HL-60/S4 treated with phorbol 12-myristate 13-acetate at 8.2 ng/mL for 4 days and 3 days (cell line): ENCODE results near the gene HLA-C.
"Not testable (repeated sequence)": the region's sequence is repeated elsewhere in the genome, so short reads cannot be mapped to it uniquely, and the experiment has no call there.

Experiments used
- in situ Hi-C: fragments of 300-500 bp; cut with MboI; formaldehyde crosslinking; loops from 2 replicates; pipeline ENCODE4 v1.15.0; 2022; ENCODE audit warnings: low sequenced_read_pairs

HLA-C gene

GRCh38 chr6:31271641-31272357 lies at the start of gene HLA-C:
HLA-C (minus strand) TSS chr6:31272092; CDS start chr6:31272071, 21 bp downstream.
- in situ Hi-C loops: no loop called here

DNA sequence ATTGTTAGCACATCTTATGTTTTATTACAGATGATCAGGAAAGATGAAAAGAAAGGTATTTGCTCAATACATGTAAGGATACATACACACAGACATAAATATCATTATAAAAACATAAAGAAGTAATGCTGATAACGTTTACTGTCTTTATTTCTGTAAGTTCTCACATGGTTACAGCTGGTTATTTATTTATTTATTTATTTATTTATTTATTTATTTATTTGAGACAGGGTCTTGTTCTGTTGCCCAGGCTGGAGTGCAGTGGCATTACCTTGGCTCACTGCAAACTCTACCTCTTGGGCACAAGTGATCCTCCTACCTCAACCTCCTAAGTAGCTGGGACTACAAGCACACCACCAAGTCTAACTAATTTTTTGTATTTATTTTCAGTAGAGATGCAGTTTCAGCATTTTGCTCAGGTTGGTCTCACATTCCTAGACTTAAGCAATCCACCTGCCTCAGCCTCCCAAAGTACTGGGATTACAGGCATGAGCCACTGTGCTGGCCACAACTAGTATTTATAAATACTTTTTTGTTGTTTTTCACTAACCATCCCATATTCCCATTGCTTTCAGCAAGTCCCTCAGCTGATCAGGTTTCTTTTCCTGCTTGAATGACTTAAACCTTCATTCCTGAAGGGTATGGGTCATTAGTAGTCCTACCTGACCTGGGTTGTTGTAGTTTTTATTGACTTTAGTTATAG lies 49.3 kb upstream of the HLA-C start:
- in situ Hi-C loops: no loop called here

DNA sequence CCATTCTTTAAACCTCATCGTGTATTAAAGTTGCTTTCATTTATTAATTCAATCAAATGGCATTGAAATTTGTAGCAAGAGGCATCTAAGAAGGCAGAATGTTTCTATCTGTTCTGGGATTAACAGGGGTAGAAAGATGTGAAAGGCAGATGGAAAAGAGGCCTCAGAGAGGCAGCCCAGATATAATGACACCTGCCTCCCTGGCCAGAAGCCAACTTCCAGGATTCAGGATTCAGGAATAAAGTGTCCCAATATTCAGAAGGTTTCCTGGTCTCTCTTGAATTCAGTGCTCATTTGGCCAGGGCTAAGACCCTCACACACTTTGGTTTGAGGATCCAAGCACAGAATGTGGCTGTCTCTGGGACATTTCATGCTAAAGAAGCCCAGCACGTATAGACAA lies 45.1 kb upstream of the HLA-C start:
- in situ Hi-C loops: no loop called here

- in situ Hi-C loops: no loop called here
These were observed 37.7 kb upstream of the HLA-C start for GRCh38 chr6:31309641-31310040.

- in situ Hi-C loops: no loop called here
These were observed 36.9 kb upstream of the HLA-C start for GRCh38 chr6:31308845-31309175.

DNA sequence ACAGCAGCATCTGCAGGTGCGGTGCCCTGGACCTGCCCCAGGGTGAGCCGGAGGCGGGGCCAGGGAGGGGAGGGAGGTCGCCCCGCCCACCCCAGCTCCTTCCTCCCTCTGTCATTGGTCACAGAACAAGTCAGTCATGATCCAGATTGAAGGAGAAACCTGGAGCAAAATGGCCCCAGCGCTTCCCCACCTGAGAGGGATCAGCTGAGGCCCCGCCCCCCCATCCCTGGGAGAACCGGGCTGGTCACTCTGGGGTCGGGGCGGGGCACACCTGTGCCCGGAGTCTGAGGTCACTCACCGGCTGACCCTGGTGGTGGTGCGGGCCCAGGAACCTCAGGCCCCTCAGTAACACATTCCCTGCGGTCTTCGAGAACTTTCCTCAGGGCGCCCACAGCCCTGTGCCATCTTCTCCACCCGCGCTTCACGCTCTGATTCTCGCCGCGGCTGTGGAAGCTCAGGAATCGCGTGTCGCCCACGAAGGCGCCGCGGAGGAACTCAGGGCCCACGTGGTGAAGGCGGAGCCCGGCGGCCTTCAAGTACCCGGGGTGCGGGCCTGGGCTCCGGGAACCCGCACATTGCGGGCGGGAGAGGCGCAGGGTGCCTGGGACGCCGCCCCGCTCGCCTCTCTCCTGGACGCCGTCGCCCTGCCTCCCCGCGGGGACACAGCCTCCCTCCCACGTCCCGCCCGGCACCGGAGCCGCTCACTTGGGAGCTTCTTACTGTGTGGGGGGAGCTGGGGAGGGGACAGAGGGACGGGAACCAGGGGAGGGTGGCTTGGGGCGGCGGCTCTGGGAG lies 36.4 kb upstream of the HLA-C start:
- in situ Hi-C loops: no loop called here

GRCh38 chr6:31307669-31308049 lies 35.8 kb upstream of the HLA-C start:
- in situ Hi-C loops: no loop called here

DNA sequence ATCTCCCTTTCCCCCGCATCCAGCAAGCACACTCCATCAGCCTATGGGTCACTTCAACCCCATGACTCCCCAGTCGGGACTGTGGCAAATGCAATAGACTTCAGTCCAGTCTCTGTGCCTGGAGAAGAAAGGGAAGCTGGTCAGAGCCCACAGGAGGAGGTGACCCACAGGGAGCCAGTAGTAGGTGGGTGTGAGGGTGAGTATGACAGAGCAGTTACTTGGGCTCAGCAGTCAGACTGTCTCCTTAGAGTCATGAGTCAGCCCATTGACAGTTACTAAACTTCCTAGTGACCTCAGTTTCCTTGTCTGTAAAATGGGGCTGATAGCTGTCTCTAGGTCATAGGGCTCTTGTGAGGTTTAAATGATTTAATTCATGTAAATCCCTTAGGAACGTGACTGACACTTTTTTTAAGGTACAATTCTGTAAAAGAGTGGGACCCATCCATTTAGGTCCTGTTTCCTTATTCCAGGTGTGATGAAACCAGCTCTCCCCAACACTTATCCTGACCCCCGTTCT lies 33.9 kb upstream of the HLA-C start:
- in situ Hi-C loops: no loop called here

DNA sequence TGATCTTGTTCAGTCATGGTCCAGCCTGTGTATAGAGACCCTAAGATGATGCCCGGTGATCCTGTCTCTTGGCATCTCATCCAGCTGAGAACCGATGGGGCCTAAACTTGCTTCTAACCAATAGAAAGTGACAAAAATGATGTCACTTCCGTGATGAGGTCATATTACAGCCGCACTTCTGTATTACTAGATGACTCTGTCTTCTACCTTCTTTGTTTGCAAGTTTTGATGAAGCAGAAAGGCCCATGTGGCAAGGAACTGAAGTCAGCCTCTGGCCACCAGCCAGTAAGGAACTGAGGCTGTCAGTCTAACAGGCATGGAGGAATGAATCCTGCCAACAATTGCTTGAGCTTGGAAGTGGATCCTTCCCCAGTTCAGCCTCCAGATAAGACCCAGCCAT lies 32.8 kb upstream of the HLA-C start:
- in situ Hi-C loops: no loop called here

DNA sequence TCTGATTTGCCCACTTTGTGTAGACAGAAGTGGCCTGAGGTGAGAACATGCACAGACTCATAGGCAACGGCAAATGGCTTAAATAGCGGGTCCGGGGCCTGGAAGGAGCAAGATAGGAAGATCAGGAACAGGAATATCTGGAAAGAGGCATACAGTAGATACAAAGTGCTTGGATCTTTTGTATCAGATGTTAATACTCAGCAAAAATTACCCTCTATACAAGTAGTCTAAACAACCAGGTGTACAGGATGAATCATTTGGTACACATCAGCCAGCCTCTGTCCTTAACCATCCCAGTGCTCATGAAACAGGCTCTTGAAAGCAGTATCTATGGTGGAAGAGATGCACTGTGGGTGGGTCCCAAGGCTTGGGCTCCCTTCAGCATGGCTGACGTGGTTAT lies 28.9 kb upstream of the HLA-C start:
- in situ Hi-C loops: no loop called here

- in situ Hi-C loops: no loop called here
These were observed 28.1 kb upstream of the HLA-C start for GRCh38 chr6:31299947-31300346.

GRCh38 chr6:31299511-31299910 lies 27.6 kb upstream of the HLA-C start:
- in situ Hi-C loops: no loop called here

- in situ Hi-C loops: no loop called here
These were observed 22.2 kb upstream of the HLA-C start for GRCh38 chr6:31294056-31294455.

DNA sequence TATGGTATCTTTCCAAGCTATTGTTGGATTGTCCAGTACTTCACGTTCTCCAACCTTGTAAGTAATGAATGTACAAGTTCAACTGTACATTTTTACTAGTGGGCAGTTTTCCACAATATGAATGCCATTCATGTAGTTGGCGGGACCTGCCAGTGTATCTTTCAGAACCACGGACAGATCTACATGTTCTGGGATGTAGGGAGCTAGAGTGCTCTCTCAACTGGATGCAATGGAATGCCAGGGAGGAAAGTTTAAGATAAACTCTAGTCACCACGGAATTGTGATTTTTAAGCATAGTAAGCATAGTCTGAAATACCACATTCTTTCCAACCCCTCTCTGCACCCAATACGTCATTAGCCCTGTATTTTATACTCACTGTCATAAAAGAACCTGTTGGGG lies 21.5 kb upstream of the HLA-C start:
- in situ Hi-C loops: no loop called here

- in situ Hi-C loops: no loop called here
These were observed 17.9 kb upstream of the HLA-C start for GRCh38 chr6:31289788-31290187.

DNA sequence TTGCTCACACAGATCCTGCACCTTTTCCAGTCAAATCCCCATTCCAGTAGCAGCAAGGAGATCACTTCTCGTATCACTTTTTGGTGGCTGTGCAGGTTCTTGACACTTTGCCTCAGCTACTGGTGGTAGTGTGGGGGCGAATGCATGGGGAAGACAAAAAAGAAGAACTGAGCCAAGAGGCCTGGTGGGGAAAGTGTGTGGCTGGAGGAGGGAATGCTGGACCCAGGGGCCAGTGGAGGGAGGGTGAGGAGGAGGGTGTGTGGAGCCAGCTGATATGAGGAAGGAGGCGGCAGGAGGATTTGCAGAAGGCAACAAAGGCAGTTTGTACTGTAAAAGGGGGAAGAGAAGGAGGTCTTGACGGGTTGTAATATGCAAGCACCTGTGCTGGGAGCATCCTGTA lies 15.7 kb upstream of the HLA-C start:
- in situ Hi-C loops: no loop called here

GRCh38 chr6:31285982-31286381 lies 14.1 kb upstream of the HLA-C start:
- in situ Hi-C loops: no loop called here

DNA sequence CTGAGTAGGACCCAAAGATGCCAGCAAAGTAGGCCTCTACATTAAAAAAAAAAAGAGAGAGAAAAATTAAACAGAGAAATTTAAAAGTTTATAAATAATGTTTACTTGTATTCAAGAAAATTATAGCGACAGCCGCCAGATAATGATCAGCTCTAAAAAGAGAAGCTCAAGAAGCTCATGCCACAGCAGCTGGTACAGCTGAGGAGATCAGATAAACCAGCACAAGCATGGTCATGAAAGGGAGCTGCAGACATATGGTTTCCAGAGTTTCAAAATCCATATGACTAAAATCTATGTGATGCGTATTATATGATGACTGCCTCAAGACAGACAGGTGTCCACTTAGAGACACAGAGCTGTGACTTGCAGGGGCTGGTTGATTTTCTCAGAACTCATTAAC lies 13.6 kb upstream of the HLA-C start:
- in situ Hi-C loops: no loop called here

- in situ Hi-C loops: not testable (repeated sequence)
These were observed 7.8 kb upstream of the HLA-C start for GRCh38 chr6:31279647-31280046.

- in situ Hi-C loops: no loop called here
These were observed 1.1 kb upstream of the HLA-C start for GRCh38 chr6:31272836-31273626.

DNA sequence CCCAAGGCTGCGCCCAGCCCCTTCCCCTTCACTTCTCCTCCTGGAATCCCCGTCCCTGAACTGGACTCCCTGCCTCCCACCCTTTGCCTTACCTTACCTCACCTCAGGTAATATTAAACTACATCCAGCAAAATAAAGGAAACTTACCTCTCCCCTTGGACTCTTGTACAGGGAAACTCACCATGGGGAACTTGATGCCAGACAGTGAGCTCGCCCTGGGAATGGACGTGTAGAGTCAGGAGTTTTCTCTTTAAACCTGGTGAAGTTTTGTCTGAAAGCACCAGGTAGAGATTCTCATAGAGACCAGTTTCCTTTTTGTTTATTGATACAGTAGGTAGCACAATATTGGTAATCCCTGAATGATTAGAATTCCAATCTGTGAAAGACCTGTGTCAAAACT lies 544 bp upstream of the HLA-C start:
- in situ Hi-C loops: no loop called here
